PFSK-1 (cell line): ENCODE measurements around the gene EFEMP2.
A peak's percentile ranks its signal among the peaks of the same experiment; 100 is the strongest.

Source experiments
- FOXP2 ChIP-seq: optimal IDR thresholded peaks from 2 replicates; pipeline ENCODE3; 2011; ENCODE audit warnings: borderline replicate concordance, control low read depth, inconsistent platforms; ENCODE audit not compliant: insufficient read depth; ENCODE audit errors: extremely low read length, extremely low read depth
- POLR2AphosphoS5 ChIP-seq: IDR thresholded peaks from 2 replicates; pipeline ENCODE4 v1.6.1; 2012; ENCODE audit warnings: low read depth, mild to moderate bottlenecking, control low read depth, low read length, moderate library complexity
- SIN3A ChIP-seq: IDR thresholded peaks from 2 replicates; pipeline ENCODE4 v1.6.1; 2012; ENCODE audit warnings: mild to moderate bottlenecking, low read length, moderate library complexity, borderline replicate concordance; ENCODE audit not compliant: insufficient read depth
- TAF1 ChIP-seq: IDR thresholded peaks from 2 replicates; pipeline ENCODE4 v1.6.1; 2012; ENCODE audit warnings: low read length, control low read depth, borderline replicate concordance; ENCODE audit not compliant: insufficient read depth
- TF ChIP-seq, protein P1 (sequence below), 2 experiments: IDR thresholded peaks; 2 replicates each; pipeline versions ENCODE4 v1.6.1 to v1.8.0; 2011 to 2012; ENCODE audit warnings: low read depth in 2 of 2, low read length in 2 of 2, control low read depth in 1 of 2, inconsistent platforms in 1 of 2, mild to moderate bottlenecking in 1 of 2, moderate library complexity in 1 of 2; ENCODE audit not compliant: insufficient read depth in 1 of 2

EFEMP2 gene

DNA sequence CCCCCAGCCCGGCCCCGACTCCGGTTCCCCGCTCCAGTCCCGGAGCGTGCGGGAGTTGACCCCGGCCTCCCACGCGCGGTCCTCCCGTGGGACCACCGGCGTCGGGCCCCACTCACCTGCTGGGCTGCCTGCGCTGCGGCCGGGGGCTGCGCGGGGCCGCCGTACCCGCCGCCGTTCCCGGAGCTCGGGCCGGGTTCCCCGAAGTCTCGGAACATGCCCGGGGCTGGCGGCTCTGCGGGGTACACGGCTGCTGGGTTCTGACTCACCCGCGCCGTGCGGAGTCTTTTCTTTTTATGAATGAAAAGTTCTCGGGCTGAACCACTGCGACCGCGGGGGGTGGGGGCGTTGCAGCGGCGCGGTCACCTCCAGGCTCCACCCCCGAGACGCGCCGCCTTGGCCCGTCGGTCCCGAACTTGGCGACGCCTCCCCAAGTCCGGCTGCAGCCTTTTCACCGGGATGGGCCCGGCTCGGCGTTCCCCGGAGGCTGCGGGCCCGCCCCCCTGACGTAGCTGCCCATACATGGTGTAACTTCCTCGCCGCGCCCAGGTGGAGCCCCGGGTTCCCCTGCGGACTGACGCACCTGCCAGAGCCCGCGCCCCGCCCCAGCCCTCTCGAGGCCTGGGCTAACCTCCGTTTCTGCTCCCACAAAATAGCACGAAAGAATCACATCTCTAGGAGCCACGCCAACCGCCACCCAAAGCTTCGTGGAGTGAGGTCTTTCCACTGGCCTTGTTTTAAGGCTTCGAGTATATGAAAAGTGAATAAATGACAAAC lies 27.7 kb upstream of the EFEMP2 start, which contains the start of gene FOSL1:
FOSL1 (minus strand) TSS at position 264 of the 774 bp plus-strand sequence; CDS start at position 215, 49 bp downstream.
- peak; percentile 92; the same call in 1 of the 2 replicates for TF ChIP-seq TAF1
- TF ChIP-seq POLR2AphosphoS5: peak; percentile 91
- peak; percentile 84 for TF ChIP-seq SIN3A
- TF ChIP-seq, protein P1, sequence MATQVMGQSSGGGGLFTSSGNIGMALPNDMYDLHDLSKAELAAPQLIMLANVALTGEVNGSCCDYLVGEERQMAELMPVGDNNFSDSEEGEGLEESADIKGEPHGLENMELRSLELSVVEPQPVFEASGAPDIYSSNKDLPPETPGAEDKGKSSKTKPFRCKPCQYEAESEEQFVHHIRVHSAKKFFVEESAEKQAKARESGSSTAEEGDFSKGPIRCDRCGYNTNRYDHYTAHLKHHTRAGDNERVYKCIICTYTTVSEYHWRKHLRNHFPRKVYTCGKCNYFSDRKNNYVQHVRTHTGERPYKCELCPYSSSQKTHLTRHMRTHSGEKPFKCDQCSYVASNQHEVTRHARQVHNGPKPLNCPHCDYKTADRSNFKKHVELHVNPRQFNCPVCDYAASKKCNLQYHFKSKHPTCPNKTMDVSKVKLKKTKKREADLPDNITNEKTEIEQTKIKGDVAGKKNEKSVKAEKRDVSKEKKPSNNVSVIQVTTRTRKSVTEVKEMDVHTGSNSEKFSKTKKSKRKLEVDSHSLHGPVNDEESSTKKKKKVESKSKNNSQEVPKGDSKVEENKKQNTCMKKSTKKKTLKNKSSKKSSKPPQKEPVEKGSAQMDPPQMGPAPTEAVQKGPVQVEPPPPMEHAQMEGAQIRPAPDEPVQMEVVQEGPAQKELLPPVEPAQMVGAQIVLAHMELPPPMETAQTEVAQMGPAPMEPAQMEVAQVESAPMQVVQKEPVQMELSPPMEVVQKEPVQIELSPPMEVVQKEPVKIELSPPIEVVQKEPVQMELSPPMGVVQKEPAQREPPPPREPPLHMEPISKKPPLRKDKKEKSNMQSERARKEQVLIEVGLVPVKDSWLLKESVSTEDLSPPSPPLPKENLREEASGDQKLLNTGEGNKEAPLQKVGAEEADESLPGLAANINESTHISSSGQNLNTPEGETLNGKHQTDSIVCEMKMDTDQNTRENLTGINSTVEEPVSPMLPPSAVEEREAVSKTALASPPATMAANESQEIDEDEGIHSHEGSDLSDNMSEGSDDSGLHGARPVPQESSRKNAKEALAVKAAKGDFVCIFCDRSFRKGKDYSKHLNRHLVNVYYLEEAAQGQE (IDR thresholded peaks at IDR 0.05; ENCODE audit: insufficient read depth in 1 of 2, low read depth in 2 of 2, low read length in 2 of 2): peak in 1 of 2 experiments; percentile 58; a peak in 1 of 4 replicates
- no peak for TF ChIP-seq FOXP2

DNA sequence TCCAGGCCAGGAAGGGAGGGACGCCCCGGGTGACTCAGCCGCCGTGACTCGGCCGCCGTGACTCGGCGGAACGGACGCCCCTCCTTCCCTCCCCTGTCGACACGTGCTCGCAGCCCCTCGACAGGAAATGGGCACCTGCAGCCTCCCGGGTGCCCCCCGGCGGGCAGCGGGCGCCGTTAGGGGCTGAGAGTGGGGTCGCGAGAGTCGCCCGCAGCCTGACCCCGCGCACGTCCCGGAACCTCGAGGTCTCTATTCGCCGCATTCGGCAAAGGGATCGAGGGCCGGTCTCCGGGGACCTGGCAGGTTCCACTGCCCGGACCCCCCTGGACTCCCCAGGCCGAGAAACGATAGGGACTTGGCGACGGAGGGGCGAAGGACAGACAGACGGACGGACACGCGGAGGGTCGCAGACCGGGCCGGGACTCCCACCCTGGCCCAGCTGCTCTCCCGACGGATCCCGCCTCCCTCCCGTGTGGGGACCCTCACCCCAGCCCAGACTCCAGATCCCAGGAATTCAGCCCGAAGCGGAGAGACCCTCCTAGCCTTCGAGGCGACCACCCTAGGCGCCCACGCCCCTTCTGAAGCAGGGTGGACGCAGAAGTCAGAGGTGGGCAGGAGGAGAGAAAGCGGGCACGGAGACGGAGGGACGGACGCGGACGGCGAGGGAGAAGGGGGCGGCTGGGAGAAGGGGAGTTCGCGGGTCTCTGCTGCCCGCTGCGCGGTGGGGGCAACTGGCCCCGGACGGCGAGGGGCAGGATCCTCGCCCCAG lies 26.9 kb upstream of the EFEMP2 start:
- TF ChIP-seq SIN3A (peak; percentile 71; the same call in 1 of the 2 replicates), FOXP2 (no peak), TAF1 (peak; percentile 79; the same call in 1 of the 2 replicates), POLR2AphosphoS5 (0 out of 2 replicates have a peak, but pooled peaks have one; percentile 34)
- TF ChIP-seq, protein P1 (IDR thresholded peaks at IDR 0.05; ENCODE audit: insufficient read depth in 1 of 2, low read depth in 2 of 2, low read length in 2 of 2): no peak; a peak in 1 of 4 replicates

DNA sequence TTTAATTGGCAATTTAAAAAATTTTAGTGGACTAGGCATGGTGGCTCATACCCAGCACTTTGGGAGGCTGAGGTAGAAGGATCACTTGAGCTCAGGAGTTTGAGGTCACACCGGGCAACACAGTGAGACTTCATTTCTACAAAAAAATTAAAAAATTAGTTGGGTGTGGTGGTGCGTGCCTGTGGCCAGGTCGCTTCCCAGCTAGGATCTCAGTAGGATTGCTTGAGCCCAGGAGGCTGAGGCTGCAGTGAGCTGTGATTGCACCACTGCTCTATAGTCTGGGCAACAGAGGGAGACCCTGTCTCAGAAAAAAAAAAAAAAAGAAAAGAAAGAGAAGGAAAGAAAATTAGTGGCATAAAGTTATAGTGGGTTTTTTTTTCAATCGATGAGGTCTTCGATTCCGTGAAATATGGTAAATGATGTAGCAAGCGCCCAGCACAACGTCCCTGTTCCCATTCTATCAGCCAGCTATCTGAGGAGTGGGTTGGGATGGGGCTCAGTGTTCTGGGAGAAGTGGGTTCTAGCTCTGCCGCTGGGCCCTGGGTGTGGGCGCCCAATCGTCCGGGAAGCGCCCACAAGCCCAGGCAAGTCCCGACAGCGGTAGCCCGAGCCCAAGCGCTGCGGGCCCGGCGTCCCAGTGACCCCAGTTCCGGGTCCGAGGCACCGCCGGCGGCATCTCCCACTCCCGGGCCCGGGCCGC lies 26.2 kb upstream of the EFEMP2 start:
- no peak for TF ChIP-seq FOXP2
- no peak for TF ChIP-seq POLR2AphosphoS5
- TF ChIP-seq, protein P1 (IDR thresholded peaks at IDR 0.05; ENCODE audit: insufficient read depth in 1 of 2, low read depth in 2 of 2, low read length in 2 of 2): no peak
- TF ChIP-seq TAF1: no peak
- no peak for TF ChIP-seq SIN3A

DNA sequence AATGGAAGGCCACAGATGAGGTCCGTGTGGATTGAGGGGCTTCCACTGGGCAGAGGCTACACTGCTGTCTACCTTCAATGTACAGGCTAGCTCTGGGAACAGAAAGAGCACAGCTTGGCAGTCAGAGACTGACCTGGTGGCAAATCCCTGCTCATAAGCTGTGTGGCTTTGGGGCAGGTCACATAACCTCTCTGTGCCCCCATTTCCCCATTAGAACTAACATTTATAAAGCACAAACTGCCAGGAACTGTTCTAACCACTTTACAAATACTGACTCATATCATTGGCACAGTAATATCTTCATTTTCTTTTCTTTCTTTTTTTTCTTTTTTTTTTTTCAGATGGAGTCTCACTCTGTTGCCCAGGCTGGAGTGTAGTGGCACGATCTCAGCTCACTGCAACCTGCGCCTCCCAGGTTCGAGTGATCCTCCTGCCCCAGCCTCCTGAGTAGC lies 24.4 kb upstream of the EFEMP2 start:
- TF ChIP-seq POLR2AphosphoS5: no peak
- no peak for TF ChIP-seq FOXP2
- TF ChIP-seq, protein P1 (IDR thresholded peaks at IDR 0.05; ENCODE audit: insufficient read depth in 1 of 2, low read depth in 2 of 2, low read length in 2 of 2): no peak
- no peak for TF ChIP-seq TAF1
- no peak for TF ChIP-seq SIN3A
